PC-9 (cell line): ENCODE data around the gene SERINC5. TPM values are rescaled to one million over a fixed set of nuclear protein-coding genes. Genes with fewer than 3 reads are reported as not detected.
"Not testable (repeated sequence)": the region's sequence is repeated elsewhere in the genome, so short reads cannot be mapped to it uniquely, and the experiment has no call there.

Source experiments
- BruUV-seq: library from RNA; stranded (reverse); fragments of 400-500 nt; replicated peaks from 2 replicates; lab custom pipeline; 2021; lab: Mats Ljungman, UMichigan
- CTCF ChIA-PET: fragments of 300-600 bp; sonication (Branson Sonifier 250); formaldehyde crosslinking; loops from one replicate; lab custom pipeline; 2022; ENCODE audit warnings: antibody characterized with exemption; lab: Charles Lee
- POLR2A ChIA-PET: fragments of 300-600 bp; sonication (Branson Sonifier 250); formaldehyde crosslinking; loops from one replicate; lab custom pipeline; 2022; ENCODE audit warnings: antibody characterized with exemption; ENCODE audit not compliant: unreplicated experiment; lab: Charles Lee
- DNase-seq, 2 experiments: peaks; one replicate each; pipeline versions ENCODE4 v3.0.0 to v3.0.0-alpha.2; 2015 to 2022; ENCODE audit warnings: mixed read lengths in 1 of 2
- H2AFZ ChIP-seq: fragments of 200-600 bp; sonication (generic); 2 replicates; pipeline ENCODE4 v1.8.1; 2017; ENCODE audit warnings: antibody characterized with exemption
- H3F3A ChIP-seq: fragments of 200-600 bp; sonication (generic); 2 replicates; pipeline ENCODE4 v1.8.1; 2017; ENCODE audit warnings: antibody characterized with exemption, mild to moderate bottlenecking, low read depth; ENCODE audit not compliant: insufficient read depth
- H3K27ac ChIP-seq: fragments of 200-600 bp; sonication (generic); 2 replicates; pipeline ENCODE4 v1.6.1; 2016; ENCODE audit warnings: mixed run types
- H3K27me3 ChIP-seq: fragments of 200-600 bp; sonication (generic); 2 replicates; pipeline ENCODE4 v1.6.1; 2016; ENCODE audit warnings: low read depth, mixed run types; ENCODE audit not compliant: insufficient read depth
- H3K36me3 ChIP-seq: fragments of 200-600 bp; sonication (generic); 2 replicates; pipeline ENCODE4 v1.6.1; 2016; ENCODE audit warnings: low read depth, mixed run types
- H3K4me1 ChIP-seq: fragments of 200-600 bp; sonication (generic); replicated peaks from 2 replicates; pipeline ENCODE4 v1.6.1; 2016; ENCODE audit warnings: mixed run types; ENCODE audit not compliant: insufficient read depth
- H3K4me2 ChIP-seq: fragments of 200-600 bp; sonication (generic); 2 replicates; pipeline ENCODE4 v1.6.1; 2017; ENCODE audit warnings: mixed run types
- H3K4me3 ChIP-seq: fragments of 200-600 bp; sonication (generic); 2 replicates; pipeline ENCODE4 v1.6.1; 2016; ENCODE audit warnings: mixed run types
- H3K79me2 ChIP-seq: fragments of 200-600 bp; sonication (generic); 2 replicates; pipeline ENCODE4 v1.6.1; 2017; ENCODE audit warnings: low read depth, mixed run types
- H3K9me2 ChIP-seq: fragments of 200-600 bp; sonication (generic); 2 replicates; pipeline ENCODE4 v1.8.1; 2017; ENCODE audit warnings: mild to moderate bottlenecking; ENCODE audit not compliant: insufficient read depth
- H3K9me3 ChIP-seq: fragments of 200-600 bp; sonication (generic); 2 replicates; pipeline ENCODE4 v1.8.1; 2016; ENCODE audit warnings: low read depth; ENCODE audit not compliant: insufficient read depth
- H4K20me1 ChIP-seq: fragments of 200-600 bp; sonication (generic); 2 replicates; pipeline ENCODE4 v1.8.1; 2017; ENCODE audit not compliant: insufficient read depth
- CTCF ChIP-seq: fragments of 200-600 bp; sonication (generic); conservative IDR thresholded peaks from 2 replicates; pipeline ENCODE4 v1.6.1; 2017; ENCODE audit warnings: mixed run types, antibody characterized with exemption, mild to moderate bottlenecking, moderate library complexity
- EZH2 ChIP-seq: fragments of 200-600 bp; sonication (generic); IDR thresholded peaks from 2 replicates; pipeline ENCODE4 v1.8.0; 2017; ENCODE audit warnings: antibody characterized with exemption, low read depth
- intact Hi-C: fragments of 100-400 bp; cut with micrococcal nuclease; formaldehyde crosslinking; loops from one replicate; pipeline ENCODE4 v1.10.0; 2022; ENCODE audit not compliant: unreplicated experiment
- total RNA-seq: library from RNA; stranded (reverse); gene quantifications from 2 replicates; pipeline ENCODE4 v1.2.3, GENCODE V29; 2021

The SERINC5 gene
- total RNA-seq, 1 experiment from 2014 or later = 68.8 TPM

GRCh38 chr5:80138486-80138885 lies 117.4 kb downstream of the SERINC5 start:
- POLR2A ChIA-PET = no interaction called here

GRCh38 chr5:80136798-80137197 lies 119.0 kb downstream of the SERINC5 start:
- intact Hi-C loops, H3K79me2 ChIP-seq, H3K4me3 ChIP-seq, H3K27ac ChIP-seq, H4K20me1 ChIP-seq, H3K4me1 ChIP-seq, H3K4me2 ChIP-seq, CTCF ChIA-PET, H3K9me3 ChIP-seq, DNase-seq, BruUV-seq, H2AFZ ChIP-seq, H3K9me2 ChIP-seq, H3K27me3 ChIP-seq: not testable (repeated sequence)
- peaks cover 13% of the 10 kb centered on the region for H3F3A ChIP-seq
- POLR2A ChIA-PET = interaction anchor here (0.5 kb wide), 1 partner anchor 421 kb away, joined by 3 read pairs; no protein-coding TSS in a partner anchor
- H3K36me3 ChIP-seq = peaks cover 19% of the 10 kb centered on the region; the same call in 1 of the 2 replicates

More at GRCh38 chr5:80138486-80138885, 117.4 kb downstream of the SERINC5 start:
- peaks cover 13% of the 10 kb centered on the region for H3F3A ChIP-seq
- intact Hi-C loops = no loop called here
- no peak overlapping the region for H3K4me2 ChIP-seq
- no peak for DNase-seq
- no peaks in the 10 kb centered on the region for H3K27me3 ChIP-seq
- no peaks in the 10 kb centered on the region for H3K4me1 ChIP-seq
- H3K27ac ChIP-seq = no peak overlapping the region
- H3K9me3 ChIP-seq = no peaks in the 10 kb centered on the region
- H3K79me2 ChIP-seq = no peaks in the 10 kb centered on the region
- no TSS peak for BruUV-seq
- no peak overlapping the region for H3K4me3 ChIP-seq
- H4K20me1 ChIP-seq = no peaks in the 10 kb centered on the region
- peaks cover 21% of the 10 kb centered on the region; the same call in 1 of the 2 replicates for H3K36me3 ChIP-seq
- CTCF ChIA-PET = no interaction called here
- H2AFZ ChIP-seq = no peak overlapping the region
- TF ChIP-seq CTCF = no peak
- TF ChIP-seq EZH2 = no peak
- H3K9me2 ChIP-seq = no peaks in the 10 kb centered on the region

GRCh38 chr5:80134876-80135275 lies 121.0 kb downstream of the SERINC5 start:
- H3F3A ChIP-seq = peaks cover 10% of the 10 kb centered on the region; the same call in 1 of the 2 replicates
- 0 out of 2 replicates have a peak, but pooled peaks cover 4% of the 10 kb centered on the region for H3K36me3 ChIP-seq
- H3K9me3 ChIP-seq = no peaks in the 10 kb centered on the region
- H3K27me3 ChIP-seq = no peaks in the 10 kb centered on the region
- H3K4me3 ChIP-seq = no peak overlapping the region
- H3K79me2 ChIP-seq = no peaks in the 10 kb centered on the region
- no peak overlapping the region for H3K27ac ChIP-seq
- no peak overlapping the region for H2AFZ ChIP-seq
- no TSS peak for BruUV-seq
- TF ChIP-seq EZH2 (no peak), CTCF (no peak)
- no peak overlapping the region for H3K4me2 ChIP-seq
- ChIA-PET CTCF (no interaction called here), POLR2A (no interaction called here)
- H3K9me2 ChIP-seq = no peaks in the 10 kb centered on the region
- no peaks in the 10 kb centered on the region for H3K4me1 ChIP-seq
- H4K20me1 ChIP-seq = no peaks in the 10 kb centered on the region
- intact Hi-C loops = no loop called here
- no peak for DNase-seq

- H3K4me2 ChIP-seq = no peak overlapping the region
- H3K9me3 ChIP-seq = no peaks in the 10 kb centered on the region; the same call in 1 of the 2 replicates
- H3K27ac ChIP-seq = no peak overlapping the region
- BruUV-seq = no TSS peak
- no peaks in the 10 kb centered on the region for H3K79me2 ChIP-seq
- H3K9me2 ChIP-seq = no peaks in the 10 kb centered on the region
- no peak overlapping the region for H3K4me3 ChIP-seq
- ChIA-PET CTCF (no interaction called here), POLR2A (no interaction called here)
- H3K27me3 ChIP-seq = no peaks in the 10 kb centered on the region
- intact Hi-C loops = no loop called here
- no peak for TF ChIP-seq EZH2
- TF ChIP-seq CTCF = no peak
- DNase-seq = no peak
- H2AFZ ChIP-seq = no peak overlapping the region
- no peaks in the 10 kb centered on the region; the same call in 1 of the 2 replicates for H3F3A ChIP-seq
- H4K20me1 ChIP-seq = no peaks in the 10 kb centered on the region
- no peaks in the 10 kb centered on the region for H3K4me1 ChIP-seq
- 0 out of 2 replicates have a peak, but pooled peaks cover 4% of the 10 kb centered on the region for H3K36me3 ChIP-seq
Observed at GRCh38 chr5:80129146-80129545, 126.7 kb downstream of the SERINC5 start.
